ENCODE measurements around the gene STAG1.

DNA sequence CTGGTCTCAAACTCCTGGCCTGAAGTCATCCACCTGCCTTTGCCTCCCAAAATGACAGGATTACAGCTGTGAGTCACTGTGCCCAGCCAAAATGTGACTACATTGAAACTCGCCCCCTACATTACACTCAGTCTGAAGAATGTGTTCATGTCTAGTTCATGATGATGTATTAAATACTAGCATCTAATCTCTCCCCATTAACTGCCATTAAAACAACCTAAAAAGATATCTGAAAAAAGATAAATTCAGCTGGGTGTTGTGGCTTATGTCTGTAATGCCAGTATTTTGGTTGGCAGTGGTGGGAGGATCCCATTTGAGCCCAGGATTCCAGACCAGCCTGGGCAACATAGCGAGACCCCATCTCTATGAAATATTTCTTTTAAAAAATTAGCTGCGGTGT is 342.6 kb downstream of the STAG1 start:
- TF ChIP-seq, protein P1, sequence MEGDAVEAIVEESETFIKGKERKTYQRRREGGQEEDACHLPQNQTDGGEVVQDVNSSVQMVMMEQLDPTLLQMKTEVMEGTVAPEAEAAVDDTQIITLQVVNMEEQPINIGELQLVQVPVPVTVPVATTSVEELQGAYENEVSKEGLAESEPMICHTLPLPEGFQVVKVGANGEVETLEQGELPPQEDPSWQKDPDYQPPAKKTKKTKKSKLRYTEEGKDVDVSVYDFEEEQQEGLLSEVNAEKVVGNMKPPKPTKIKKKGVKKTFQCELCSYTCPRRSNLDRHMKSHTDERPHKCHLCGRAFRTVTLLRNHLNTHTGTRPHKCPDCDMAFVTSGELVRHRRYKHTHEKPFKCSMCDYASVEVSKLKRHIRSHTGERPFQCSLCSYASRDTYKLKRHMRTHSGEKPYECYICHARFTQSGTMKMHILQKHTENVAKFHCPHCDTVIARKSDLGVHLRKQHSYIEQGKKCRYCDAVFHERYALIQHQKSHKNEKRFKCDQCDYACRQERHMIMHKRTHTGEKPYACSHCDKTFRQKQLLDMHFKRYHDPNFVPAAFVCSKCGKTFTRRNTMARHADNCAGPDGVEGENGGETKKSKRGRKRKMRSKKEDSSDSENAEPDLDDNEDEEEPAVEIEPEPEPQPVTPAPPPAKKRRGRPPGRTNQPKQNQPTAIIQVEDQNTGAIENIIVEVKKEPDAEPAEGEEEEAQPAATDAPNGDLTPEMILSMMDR (IDR thresholded peaks at IDR 0.05): no peak
- TF ChIP-seq POLR2A (IDR thresholded peaks at IDR 0.05) (no peak), POLR2AphosphoS5 (IDR thresholded peaks at IDR 0.05) (no peak), EP300 (IDR thresholded peaks at IDR 0.05) (no peak)

Measured in stomach (tissue), 4 donors.